Osteoblast (primary cell): ENCODE results near the gene SLC15A1. TPM values are rescaled to one million over a fixed set of nuclear protein-coding genes. Genes with fewer than 3 reads are reported as not detected.

ENCODE experiments used
- DNase-seq: peaks from one replicate; pipeline ENCODE4 v3.0.0; 2011; ENCODE audit warnings: low spot score, mixed read lengths; ENCODE audit not compliant: insufficient read length; ENCODE audit errors: missing footprints
- H2AFZ ChIP-seq: 2 replicates; pipeline ENCODE4 v1.6.0; 2011; ENCODE audit warnings: mild to moderate bottlenecking, low read length
- H3K27ac ChIP-seq: 2 replicates; pipeline ENCODE4 v1.5.1; 2011; ENCODE audit warnings: mild to moderate bottlenecking, low read depth, low read length, moderate library complexity
- H3K27me3 ChIP-seq: 2 replicates; pipeline ENCODE4 v1.6.0; 2012; ENCODE audit warnings: mild to moderate bottlenecking, control low read depth, inconsistent platforms, low read length, moderate library complexity; ENCODE audit not compliant: insufficient read depth
- H3K36me3 ChIP-seq: 2 replicates; pipeline ENCODE4 v1.5.1; 2011; ENCODE audit warnings: mild to moderate bottlenecking, low read length, control low read depth, moderate library complexity; ENCODE audit not compliant: insufficient read depth
- H3K4me1 ChIP-seq: 2 replicates; pipeline ENCODE4 v1.5.1; 2011; ENCODE audit warnings: mild to moderate bottlenecking, low read length, control low read depth, moderate library complexity; ENCODE audit not compliant: insufficient read depth
- H3K4me2 ChIP-seq: 2 replicates; pipeline ENCODE4 v1.6.0; 2011; ENCODE audit warnings: mild to moderate bottlenecking, low read length; ENCODE audit not compliant: insufficient read depth
- H3K4me3 ChIP-seq: fragments of 200-600 bp; sonication (generic); 3 replicates; pipeline ENCODE4 v1.5.1; 2012; ENCODE audit warnings: mild to moderate bottlenecking, low read length, inconsistent platforms; ENCODE audit not compliant: insufficient read depth
- H3K79me2 ChIP-seq: 2 replicates; pipeline ENCODE4 v1.6.0; 2012; ENCODE audit warnings: mild to moderate bottlenecking, low read length, control low read depth, inconsistent platforms; ENCODE audit not compliant: insufficient read depth
- H3K9me3 ChIP-seq: 2 replicates; pipeline ENCODE4 v1.5.1; 2011; ENCODE audit warnings: low read depth, low read length, control low read depth
- H4K20me1 ChIP-seq: 2 replicates; pipeline ENCODE4 v1.6.0; 2012; ENCODE audit warnings: mild to moderate bottlenecking, low read length, control low read depth; ENCODE audit not compliant: insufficient read depth
- CTCF ChIP-seq: IDR thresholded peaks from 2 replicates; pipeline ENCODE4 v1.5.1; 2011; ENCODE audit warnings: mild to moderate bottlenecking, low read depth, low read length, moderate library complexity; ENCODE audit errors: extremely low read depth
- total RNA-seq: library from RNA; depleted of rRNA; stranded (reverse); fragments of >200 nt; gene quantifications from 2 replicates; pipeline ENCODE4 v1.2.3, GENCODE V29; 2012

The SLC15A1 gene
- total RNA-seq, 1 donor: not detected

GRCh38 chr13:98650396-98651107 lies 101.9 kb downstream of the SLC15A1 start:
- no peak overlapping the region for H3K4me2 ChIP-seq
- peak; percentile 29 for DNase-seq
- no peaks in the 10 kb centered on the region for H3K79me2 ChIP-seq
- TF ChIP-seq CTCF: no peak
- H3K4me1 ChIP-seq: no peaks in the 10 kb centered on the region
- H3K27ac ChIP-seq: no peak overlapping the region
- no peaks in the 10 kb centered on the region for H3K9me3 ChIP-seq
- H2AFZ ChIP-seq: no peak overlapping the region
- peaks cover 3% of the 10 kb centered on the region for H3K27me3 ChIP-seq
- H3K36me3 ChIP-seq: no peaks in the 10 kb centered on the region
- no peaks in the 10 kb centered on the region for H4K20me1 ChIP-seq
- no peak overlapping the region for H3K4me3 ChIP-seq

- Histone ChIP-seq H3K4me2 (no peak overlapping the region), H3K27me3 (peaks cover 3% of the 10 kb centered on the region), H3K9me3 (no peaks in the 10 kb centered on the region), H4K20me1 (no peaks in the 10 kb centered on the region), H2AFZ (no peak overlapping the region), H3K27ac (no peak overlapping the region), H3K79me2 (no peaks in the 10 kb centered on the region), H3K4me3 (no peak overlapping the region), H3K36me3 (no peaks in the 10 kb centered on the region), H3K4me1 (no peaks in the 10 kb centered on the region)
- TF ChIP-seq CTCF: no peak
- DNase-seq: no peak
Measured at GRCh38 chr13:98649861-98650260, 102.6 kb downstream of the SLC15A1 start.

GRCh38 chr13:98648686-98649085 lies 103.8 kb downstream of the SLC15A1 start:
- no peak for DNase-seq
- no peak for TF ChIP-seq CTCF
- no peaks in the 10 kb centered on the region for H3K4me1 ChIP-seq
- H3K27ac ChIP-seq: no peak overlapping the region
- H2AFZ ChIP-seq: no peak overlapping the region
- H3K4me3 ChIP-seq: no peak overlapping the region
- H4K20me1 ChIP-seq: no peaks in the 10 kb centered on the region
- no peaks in the 10 kb centered on the region for H3K79me2 ChIP-seq
- peaks cover 2% of the 10 kb centered on the region for H3K27me3 ChIP-seq
- no peak overlapping the region for H3K4me2 ChIP-seq
- H3K9me3 ChIP-seq: no peaks in the 10 kb centered on the region
- no peaks in the 10 kb centered on the region for H3K36me3 ChIP-seq

GRCh38 chr13:98648141-98648540 lies 104.3 kb downstream of the SLC15A1 start:
- Histone ChIP-seq H3K4me2 (no peak overlapping the region), H3K27ac (no peak overlapping the region), H3K36me3 (no peaks in the 10 kb centered on the region), H3K4me3 (no peak overlapping the region), H2AFZ (no peak overlapping the region), H3K9me3 (no peaks in the 10 kb centered on the region), H4K20me1 (no peaks in the 10 kb centered on the region), H3K79me2 (no peaks in the 10 kb centered on the region), H3K4me1 (no peaks in the 10 kb centered on the region), H3K27me3 (no peaks in the 10 kb centered on the region)
- DNase-seq: no peak
- TF ChIP-seq CTCF: no peak
